Measurements from ENCODE around the gene SLC8A3. TPM values are rescaled to one million over a fixed set of nuclear protein-coding genes. Genes with fewer than 3 reads are reported as not detected.
A peak's percentile ranks its signal among the peaks of the same experiment; 100 is the strongest.

SLC8A3 gene
- total and polyA plus RNA-seq, 2 of the 13 experiments (the other 11 are each of a cell fraction or from before 2014, with no cell fraction given): 0.01 to 0.02 TPM

DNA sequence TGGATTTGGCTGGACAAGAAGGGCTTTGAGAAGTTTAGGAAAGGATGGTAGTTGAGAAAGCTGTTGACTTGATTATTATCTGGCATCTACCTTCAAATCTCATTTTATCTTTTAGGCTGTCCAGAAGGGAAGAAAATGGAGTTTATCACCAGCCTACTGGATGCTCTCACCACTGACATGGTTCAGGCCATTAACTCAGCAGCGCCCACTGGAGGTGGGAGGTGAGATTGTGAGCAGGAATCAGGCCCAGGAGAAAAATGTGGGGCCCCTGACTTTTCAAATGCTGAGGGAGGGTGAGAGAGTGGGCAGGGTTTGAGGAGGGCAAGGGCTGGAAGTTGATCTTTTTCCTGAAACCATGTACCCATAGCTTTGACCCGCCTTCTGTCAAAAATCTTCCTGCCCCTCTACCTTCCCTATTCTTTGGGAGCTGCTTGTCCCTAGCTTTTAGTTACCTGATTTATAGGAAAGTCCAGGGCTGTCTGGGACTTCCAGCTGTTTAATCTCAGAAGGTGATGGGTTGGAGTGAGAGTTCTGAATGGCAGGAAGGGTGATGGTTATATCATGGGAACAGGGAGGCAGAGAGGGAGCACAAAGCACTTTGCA, 175.4 kb downstream of the SLC8A3 start (continued):
- TF ChIP-seq, protein P1, sequence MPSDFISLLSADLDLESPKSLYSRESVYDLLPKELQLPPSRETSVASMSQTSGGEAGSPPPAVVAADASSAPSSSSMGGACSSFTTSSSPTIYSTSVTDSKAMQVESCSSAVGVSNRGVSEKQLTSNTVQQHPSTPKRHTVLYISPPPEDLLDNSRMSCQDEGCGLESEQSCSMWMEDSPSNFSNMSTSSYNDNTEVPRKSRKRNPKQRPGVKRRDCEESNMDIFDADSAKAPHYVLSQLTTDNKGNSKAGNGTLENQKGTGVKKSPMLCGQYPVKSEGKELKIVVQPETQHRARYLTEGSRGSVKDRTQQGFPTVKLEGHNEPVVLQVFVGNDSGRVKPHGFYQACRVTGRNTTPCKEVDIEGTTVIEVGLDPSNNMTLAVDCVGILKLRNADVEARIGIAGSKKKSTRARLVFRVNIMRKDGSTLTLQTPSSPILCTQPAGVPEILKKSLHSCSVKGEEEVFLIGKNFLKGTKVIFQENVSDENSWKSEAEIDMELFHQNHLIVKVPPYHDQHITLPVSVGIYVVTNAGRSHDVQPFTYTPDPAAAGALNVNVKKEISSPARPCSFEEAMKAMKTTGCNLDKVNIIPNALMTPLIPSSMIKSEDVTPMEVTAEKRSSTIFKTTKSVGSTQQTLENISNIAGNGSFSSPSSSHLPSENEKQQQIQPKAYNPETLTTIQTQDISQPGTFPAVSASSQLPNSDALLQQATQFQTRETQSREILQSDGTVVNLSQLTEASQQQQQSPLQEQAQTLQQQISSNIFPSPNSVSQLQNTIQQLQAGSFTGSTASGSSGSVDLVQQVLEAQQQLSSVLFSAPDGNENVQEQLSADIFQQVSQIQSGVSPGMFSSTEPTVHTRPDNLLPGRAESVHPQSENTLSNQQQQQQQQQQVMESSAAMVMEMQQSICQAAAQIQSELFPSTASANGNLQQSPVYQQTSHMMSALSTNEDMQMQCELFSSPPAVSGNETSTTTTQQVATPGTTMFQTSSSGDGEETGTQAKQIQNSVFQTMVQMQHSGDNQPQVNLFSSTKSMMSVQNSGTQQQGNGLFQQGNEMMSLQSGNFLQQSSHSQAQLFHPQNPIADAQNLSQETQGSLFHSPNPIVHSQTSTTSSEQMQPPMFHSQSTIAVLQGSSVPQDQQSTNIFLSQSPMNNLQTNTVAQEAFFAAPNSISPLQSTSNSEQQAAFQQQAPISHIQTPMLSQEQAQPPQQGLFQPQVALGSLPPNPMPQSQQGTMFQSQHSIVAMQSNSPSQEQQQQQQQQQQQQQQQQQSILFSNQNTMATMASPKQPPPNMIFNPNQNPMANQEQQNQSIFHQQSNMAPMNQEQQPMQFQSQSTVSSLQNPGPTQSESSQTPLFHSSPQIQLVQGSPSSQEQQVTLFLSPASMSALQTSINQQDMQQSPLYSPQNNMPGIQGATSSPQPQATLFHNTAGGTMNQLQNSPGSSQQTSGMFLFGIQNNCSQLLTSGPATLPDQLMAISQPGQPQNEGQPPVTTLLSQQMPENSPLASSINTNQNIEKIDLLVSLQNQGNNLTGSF (CRISPR knock-in tag; IDR thresholded peaks at IDR 0.05): no peak
- TF ChIP-seq RBM22 (optimal IDR thresholded peaks at IDR 0.05; ENCODE audit: low read length) (peak; percentile 16), FOXK1 (CRISPR knock-in tag; IDR thresholded peaks at IDR 0.05; ENCODE audit: borderline replicate concordance, low read depth) (peak; percentile 21; the same call in 1 of the 2 replicates), HNRNPL (IDR thresholded peaks at IDR 0.05; ENCODE audit: low read depth, low read length) (no peak), NCOA2 (CRISPR knock-in tag; IDR thresholded peaks at IDR 0.05) (0 out of 2 replicates have a peak, but pooled peaks have one; percentile 16), THAP11 (CRISPR knock-in tag; IDR thresholded peaks at IDR 0.05) (no peak), ZNF674 (CRISPR knock-in tag; IDR thresholded peaks at IDR 0.05; ENCODE audit: low read depth) (no peak), ZBTB1 (CRISPR knock-in tag; IDR thresholded peaks at IDR 0.05; ENCODE audit: borderline replicate concordance) (no peak), ZMYM4 (CRISPR knock-in tag; IDR thresholded peaks at IDR 0.05) (peak; percentile 70), YEATS4 (CRISPR knock-in tag; IDR thresholded peaks at IDR 0.05; ENCODE audit: borderline replicate concordance) (no peak), GPN1 (CRISPR knock-in tag; IDR thresholded peaks at IDR 0.05; ENCODE audit: borderline replicate concordance) (no peak), SMARCC2 (IDR thresholded peaks at IDR 0.05) (no peak), PHF8 (CRISPR knock-in tag; IDR thresholded peaks at IDR 0.05) (0 out of 2 replicates have a peak, but pooled peaks have one; percentile 21), KAT8 (CRISPR knock-in tag; IDR thresholded peaks at IDR 0.05) (no peak), PCBP2 (optimal IDR thresholded peaks at IDR 0.05; ENCODE audit: low read depth, low read length, poor library complexity, severe bottlenecking) (no peak), GABPA (IDR thresholded peaks at IDR 0.05; ENCODE audit: low read depth, low read length) (no peak), GABPA (CRISPR knock-in tag; IDR thresholded peaks at IDR 0.05; ENCODE audit: low read depth) (no peak), NR2F6 (IDR thresholded peaks at IDR 0.05) (no peak), NR2F6 (CRISPR knock-in tag; IDR thresholded peaks at IDR 0.05) (no peak), RAD51 (IDR thresholded peaks at IDR 0.05; ENCODE audit: borderline replicate concordance) (no peak)
- TF ChIP-seq, protein P2, sequence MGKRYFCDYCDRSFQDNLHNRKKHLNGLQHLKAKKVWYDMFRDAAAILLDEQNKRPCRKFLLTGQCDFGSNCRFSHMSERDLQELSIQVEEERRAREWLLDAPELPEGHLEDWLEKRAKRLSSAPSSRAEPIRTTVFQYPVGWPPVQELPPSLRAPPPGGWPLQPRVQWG (CRISPR knock-in tag; IDR thresholded peaks at IDR 0.05; ENCODE audit: borderline replicate concordance, low read depth): no peak
- TF ChIP-seq, protein P3, sequence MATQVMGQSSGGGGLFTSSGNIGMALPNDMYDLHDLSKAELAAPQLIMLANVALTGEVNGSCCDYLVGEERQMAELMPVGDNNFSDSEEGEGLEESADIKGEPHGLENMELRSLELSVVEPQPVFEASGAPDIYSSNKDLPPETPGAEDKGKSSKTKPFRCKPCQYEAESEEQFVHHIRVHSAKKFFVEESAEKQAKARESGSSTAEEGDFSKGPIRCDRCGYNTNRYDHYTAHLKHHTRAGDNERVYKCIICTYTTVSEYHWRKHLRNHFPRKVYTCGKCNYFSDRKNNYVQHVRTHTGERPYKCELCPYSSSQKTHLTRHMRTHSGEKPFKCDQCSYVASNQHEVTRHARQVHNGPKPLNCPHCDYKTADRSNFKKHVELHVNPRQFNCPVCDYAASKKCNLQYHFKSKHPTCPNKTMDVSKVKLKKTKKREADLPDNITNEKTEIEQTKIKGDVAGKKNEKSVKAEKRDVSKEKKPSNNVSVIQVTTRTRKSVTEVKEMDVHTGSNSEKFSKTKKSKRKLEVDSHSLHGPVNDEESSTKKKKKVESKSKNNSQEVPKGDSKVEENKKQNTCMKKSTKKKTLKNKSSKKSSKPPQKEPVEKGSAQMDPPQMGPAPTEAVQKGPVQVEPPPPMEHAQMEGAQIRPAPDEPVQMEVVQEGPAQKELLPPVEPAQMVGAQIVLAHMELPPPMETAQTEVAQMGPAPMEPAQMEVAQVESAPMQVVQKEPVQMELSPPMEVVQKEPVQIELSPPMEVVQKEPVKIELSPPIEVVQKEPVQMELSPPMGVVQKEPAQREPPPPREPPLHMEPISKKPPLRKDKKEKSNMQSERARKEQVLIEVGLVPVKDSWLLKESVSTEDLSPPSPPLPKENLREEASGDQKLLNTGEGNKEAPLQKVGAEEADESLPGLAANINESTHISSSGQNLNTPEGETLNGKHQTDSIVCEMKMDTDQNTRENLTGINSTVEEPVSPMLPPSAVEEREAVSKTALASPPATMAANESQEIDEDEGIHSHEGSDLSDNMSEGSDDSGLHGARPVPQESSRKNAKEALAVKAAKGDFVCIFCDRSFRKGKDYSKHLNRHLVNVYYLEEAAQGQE (IDR thresholded peaks at IDR 0.05; ENCODE audit: borderline replicate concordance in 1 of 2, low read depth in 1 of 2, low read length in 2 of 2): no peak
